ENCODE measurements around the gene SARS2.

The SARS2 gene

DNA sequence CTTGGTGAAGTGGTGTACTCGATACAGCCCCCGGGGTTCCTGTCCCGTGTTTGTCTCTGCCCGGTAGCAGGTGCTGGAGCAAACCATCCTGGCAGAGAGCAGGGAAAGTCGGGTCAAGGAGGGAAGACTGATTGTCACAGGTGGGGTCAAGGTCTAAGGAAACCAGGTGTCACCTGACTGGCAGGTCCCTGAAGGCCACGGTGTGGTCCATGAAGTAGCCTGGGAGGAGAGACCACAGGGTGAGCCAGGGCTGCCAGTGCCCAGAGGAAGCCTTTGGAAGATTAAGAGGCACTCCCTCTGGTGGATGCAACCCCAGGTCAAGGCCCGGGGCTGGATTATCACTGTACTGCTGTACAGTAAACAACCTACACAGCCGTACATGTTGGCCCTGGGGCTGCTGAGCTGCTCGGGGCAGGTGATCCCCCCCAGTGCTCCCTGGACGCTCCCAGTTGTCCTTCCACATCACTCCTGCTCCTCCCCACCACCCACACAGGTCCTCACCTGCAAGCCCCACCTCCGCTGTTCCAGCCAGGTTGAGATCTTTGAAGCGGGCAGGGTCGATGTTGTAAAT is 12.6 kb downstream of the SARS2 start:
- H3K27me3 ChIP-seq (ENCODE audit: control insufficient read depth in 2 of 2, insufficient read depth in 2 of 2, low read length in 2 of 2) = no peaks in the 10 kb centered on the region
- H3K36me3 ChIP-seq (ENCODE audit: control insufficient read depth in 2 of 2, insufficient read depth in 2 of 2, low read length in 2 of 2) = peaks cover 0 to 6% of the 10 kb centered on the region in 2 donors
- no peak overlapping the region for H3K4me3 ChIP-seq (ENCODE audit: low read length in 2 of 2)
- no peak overlapping the region for H3K27ac ChIP-seq (ENCODE audit: low read depth in 2 of 2, low read length in 2 of 2)
- H3K9ac ChIP-seq (ENCODE audit: low read depth in 1 of 2, low read length in 2 of 2) = no peak overlapping the region
- H3K9me3 ChIP-seq (ENCODE audit: control insufficient read depth in 2 of 2, low read length in 2 of 2) = no peaks in the 10 kb centered on the region
- no peaks in the 10 kb centered on the region for H3K4me1 ChIP-seq (ENCODE audit: control insufficient read depth in 2 of 2, insufficient read depth in 2 of 2, low read length in 2 of 2)

GRCh38 chr19:38917516-38917915 is 13.0 kb downstream of the SARS2 start:
- Histone ChIP-seq H3K4me3 (ENCODE audit: low read length in 2 of 2) (no peak overlapping the region), H3K27ac (ENCODE audit: low read depth in 2 of 2, low read length in 2 of 2) (no peak overlapping the region), H3K36me3 (ENCODE audit: control insufficient read depth in 2 of 2, insufficient read depth in 2 of 2, low read length in 2 of 2) (peaks cover 0 to 6% of the 10 kb centered on the region in 2 donors), H3K9ac (ENCODE audit: low read depth in 1 of 2, low read length in 2 of 2) (no peak overlapping the region), H3K9me3 (ENCODE audit: control insufficient read depth in 2 of 2, low read length in 2 of 2) (no peaks in the 10 kb centered on the region), H3K4me1 (ENCODE audit: control insufficient read depth in 2 of 2, insufficient read depth in 2 of 2, low read length in 2 of 2) (no peaks in the 10 kb centered on the region), H3K27me3 (ENCODE audit: control insufficient read depth in 2 of 2, insufficient read depth in 2 of 2, low read length in 2 of 2) (no peaks in the 10 kb centered on the region)

DNA sequence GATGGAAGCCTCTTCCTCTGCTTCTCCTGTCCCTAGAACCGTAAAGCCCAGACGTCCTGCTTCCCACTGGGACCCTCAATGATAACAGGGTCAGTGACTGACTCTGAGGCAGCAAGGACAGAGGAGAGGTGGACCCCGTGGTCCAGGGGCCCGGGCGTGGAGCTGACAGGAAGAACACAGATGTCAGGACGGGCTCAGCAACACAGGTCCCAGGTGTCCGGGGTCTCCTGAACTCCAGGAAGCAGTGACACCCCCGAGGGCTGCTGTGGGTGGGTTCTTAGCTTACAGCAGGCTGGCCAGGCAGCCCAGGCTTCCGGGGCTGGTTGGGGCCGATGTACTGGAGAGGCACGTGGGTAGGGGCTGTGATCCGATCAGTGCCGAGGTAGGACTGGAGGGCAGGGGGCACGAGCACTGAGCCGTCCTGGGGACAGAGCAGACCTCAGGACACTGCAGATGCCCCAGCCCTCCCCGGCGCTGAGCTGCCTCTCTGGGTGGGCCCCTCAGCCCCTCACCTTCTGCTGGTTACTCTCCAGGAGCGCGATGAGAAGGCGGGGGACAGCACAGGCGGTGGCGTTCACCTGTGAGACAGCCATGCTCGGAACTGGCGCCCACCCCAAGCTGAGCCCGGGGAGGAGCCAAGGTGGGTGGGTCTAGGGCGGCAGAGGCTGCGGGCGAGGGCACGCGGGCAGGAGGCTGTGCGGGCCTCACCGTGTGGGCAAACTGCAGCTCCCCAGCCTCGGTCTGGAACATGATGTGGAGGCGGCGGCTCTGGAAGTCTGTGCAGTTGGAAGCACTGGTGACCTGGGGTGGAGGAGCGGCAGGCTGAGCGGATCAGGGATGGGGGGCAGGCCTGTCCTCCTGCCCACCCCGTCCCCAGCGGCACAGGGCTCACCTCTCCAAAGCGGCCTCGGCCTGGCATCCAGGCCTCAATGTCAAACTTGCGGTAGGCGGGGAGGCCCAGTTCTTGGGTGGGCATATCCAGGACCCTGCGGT is 14.9 kb downstream of the SARS2 start:
- H3K27ac ChIP-seq (ENCODE audit: low read depth in 2 of 2, low read length in 2 of 2) = no peak overlapping the region
- no peak overlapping the region for H3K9ac ChIP-seq (ENCODE audit: low read depth in 1 of 2, low read length in 2 of 2)
- no peaks in the 10 kb centered on the region for H3K36me3 ChIP-seq (ENCODE audit: control insufficient read depth in 2 of 2, insufficient read depth in 2 of 2, low read length in 2 of 2)
- no peaks in the 10 kb centered on the region for H3K27me3 ChIP-seq (ENCODE audit: control insufficient read depth in 2 of 2, insufficient read depth in 2 of 2, low read length in 2 of 2)
- no peak overlapping the region for H3K4me3 ChIP-seq (ENCODE audit: low read length in 2 of 2)
- no peaks in the 10 kb centered on the region for H3K4me1 ChIP-seq (ENCODE audit: control insufficient read depth in 2 of 2, insufficient read depth in 2 of 2, low read length in 2 of 2)
- H3K9me3 ChIP-seq (ENCODE audit: control insufficient read depth in 2 of 2, low read length in 2 of 2) = no peaks in the 10 kb centered on the region

DNA sequence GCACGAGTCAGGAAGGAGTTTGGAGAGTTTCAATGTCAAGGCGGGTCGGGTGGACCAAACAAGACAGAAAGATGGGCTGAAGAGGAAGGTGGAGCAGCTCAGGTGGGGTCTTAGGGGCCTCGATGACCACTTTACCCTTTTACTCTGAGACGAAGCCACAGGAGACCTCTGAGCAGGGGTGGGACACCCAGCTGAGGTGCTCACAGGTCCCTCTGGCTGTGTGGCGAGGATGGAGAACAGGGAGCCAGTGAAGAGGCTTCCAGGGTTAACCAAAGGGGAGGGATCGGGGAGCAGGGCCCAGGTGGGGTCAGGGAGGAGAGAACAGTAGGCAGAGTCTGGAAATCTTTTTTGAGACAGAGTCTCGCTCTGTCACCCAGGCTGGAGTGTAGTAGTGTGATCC is 16.6 kb downstream of the SARS2 start:
- no peaks in the 10 kb centered on the region for H3K9me3 ChIP-seq (ENCODE audit: control insufficient read depth in 2 of 2, low read length in 2 of 2)
- H3K36me3 ChIP-seq (ENCODE audit: control insufficient read depth in 2 of 2, insufficient read depth in 2 of 2, low read length in 2 of 2) = no peaks in the 10 kb centered on the region
- H3K4me1 ChIP-seq (ENCODE audit: control insufficient read depth in 2 of 2, insufficient read depth in 2 of 2, low read length in 2 of 2) = no peaks in the 10 kb centered on the region
- no peak overlapping the region for H3K4me3 ChIP-seq (ENCODE audit: low read length in 2 of 2)
- no peak overlapping the region for H3K27ac ChIP-seq (ENCODE audit: low read depth in 2 of 2, low read length in 2 of 2)
- H3K27me3 ChIP-seq (ENCODE audit: control insufficient read depth in 2 of 2, insufficient read depth in 2 of 2, low read length in 2 of 2) = no peaks in the 10 kb centered on the region
- H3K9ac ChIP-seq (ENCODE audit: low read depth in 1 of 2, low read length in 2 of 2) = no peak overlapping the region

- no peaks in the 10 kb centered on the region for H3K9me3 ChIP-seq (ENCODE audit: control insufficient read depth in 2 of 2, low read length in 2 of 2)
- H3K4me3 ChIP-seq (ENCODE audit: low read length in 2 of 2) = no peak overlapping the region
- H3K27me3 ChIP-seq (ENCODE audit: control insufficient read depth in 2 of 2, insufficient read depth in 2 of 2, low read length in 2 of 2) = no peaks in the 10 kb centered on the region
- H3K4me1 ChIP-seq (ENCODE audit: control insufficient read depth in 2 of 2, insufficient read depth in 2 of 2, low read length in 2 of 2) = no peaks in the 10 kb centered on the region
- H3K27ac ChIP-seq (ENCODE audit: low read depth in 2 of 2, low read length in 2 of 2) = no peak overlapping the region
- peaks cover 1 to 2% of the 10 kb centered on the region in 2 donors for H3K36me3 ChIP-seq (ENCODE audit: control insufficient read depth in 2 of 2, insufficient read depth in 2 of 2, low read length in 2 of 2)
- H3K9ac ChIP-seq (ENCODE audit: low read depth in 1 of 2, low read length in 2 of 2) = no peak overlapping the region
Observed at GRCh38 chr19:38912600-38913514, 17.7 kb downstream of the SARS2 start.

- no peak overlapping the region for H3K27ac ChIP-seq (ENCODE audit: low read depth in 2 of 2, low read length in 2 of 2)
- peaks cover 6 to 13% of the 10 kb centered on the region in 2 donors for H3K36me3 ChIP-seq (ENCODE audit: control insufficient read depth in 2 of 2, insufficient read depth in 2 of 2, low read length in 2 of 2)
- H3K4me1 ChIP-seq (ENCODE audit: control insufficient read depth in 2 of 2, insufficient read depth in 2 of 2, low read length in 2 of 2) = no peaks in the 10 kb centered on the region
- H3K9me3 ChIP-seq (ENCODE audit: control insufficient read depth in 2 of 2, low read length in 2 of 2) = no peaks in the 10 kb centered on the region
- H3K9ac ChIP-seq (ENCODE audit: low read depth in 1 of 2, low read length in 2 of 2) = no peak overlapping the region
- no peak overlapping the region for H3K4me3 ChIP-seq (ENCODE audit: low read length in 2 of 2)
- no peaks in the 10 kb centered on the region for H3K27me3 ChIP-seq (ENCODE audit: control insufficient read depth in 2 of 2, insufficient read depth in 2 of 2, low read length in 2 of 2)
Observed at GRCh38 chr19:38911388-38912001, 19.1 kb downstream of the SARS2 start.

GRCh38 chr19:38910488-38910887 is 20.1 kb downstream of the SARS2 start:
- H3K36me3 ChIP-seq (ENCODE audit: control insufficient read depth in 2 of 2, insufficient read depth in 2 of 2, low read length in 2 of 2) = peaks cover 10 to 13% of the 10 kb centered on the region in 2 donors
- H3K27me3 ChIP-seq (ENCODE audit: control insufficient read depth in 2 of 2, insufficient read depth in 2 of 2, low read length in 2 of 2) = no peaks in the 10 kb centered on the region
- no peaks in the 10 kb centered on the region for H3K9me3 ChIP-seq (ENCODE audit: control insufficient read depth in 2 of 2, low read length in 2 of 2)
- H3K4me3 ChIP-seq (ENCODE audit: low read length in 2 of 2) = no peak overlapping the region
- no peak overlapping the region for H3K9ac ChIP-seq (ENCODE audit: low read depth in 1 of 2, low read length in 2 of 2)
- no peaks in the 10 kb centered on the region for H3K4me1 ChIP-seq (ENCODE audit: control insufficient read depth in 2 of 2, insufficient read depth in 2 of 2, low read length in 2 of 2)
- H3K27ac ChIP-seq (ENCODE audit: low read depth in 2 of 2, low read length in 2 of 2) = no peak overlapping the region

- no peaks in the 10 kb centered on the region for H3K4me1 ChIP-seq (ENCODE audit: control insufficient read depth in 2 of 2, insufficient read depth in 2 of 2, low read length in 2 of 2)
- peaks cover 20 to 22% of the 10 kb centered on the region in 2 donors for H3K36me3 ChIP-seq (ENCODE audit: control insufficient read depth in 2 of 2, insufficient read depth in 2 of 2, low read length in 2 of 2)
- no peaks in the 10 kb centered on the region for H3K9me3 ChIP-seq (ENCODE audit: control insufficient read depth in 2 of 2, low read length in 2 of 2)
- no peak overlapping the region for H3K4me3 ChIP-seq (ENCODE audit: low read length in 2 of 2)
- H3K27ac ChIP-seq (ENCODE audit: low read depth in 2 of 2, low read length in 2 of 2) = no peak overlapping the region
- H3K27me3 ChIP-seq (ENCODE audit: control insufficient read depth in 2 of 2, insufficient read depth in 2 of 2, low read length in 2 of 2) = no peaks in the 10 kb centered on the region
- no peak overlapping the region for H3K9ac ChIP-seq (ENCODE audit: low read depth in 1 of 2, low read length in 2 of 2)
Observed at GRCh38 chr19:38908911-38909310, 21.7 kb downstream of the SARS2 start.

GRCh38 chr19:38907670-38908069 is 22.9 kb downstream of the SARS2 start:
- H3K4me3 ChIP-seq (ENCODE audit: low read length in 2 of 2) = no peak overlapping the region
- no peaks in the 10 kb centered on the region for H3K27me3 ChIP-seq (ENCODE audit: control insufficient read depth in 2 of 2, insufficient read depth in 2 of 2, low read length in 2 of 2)
- H3K9me3 ChIP-seq (ENCODE audit: control insufficient read depth in 2 of 2, low read length in 2 of 2) = no peaks in the 10 kb centered on the region
- no peaks in the 10 kb centered on the region for H3K4me1 ChIP-seq (ENCODE audit: control insufficient read depth in 2 of 2, insufficient read depth in 2 of 2, low read length in 2 of 2)
- H3K27ac ChIP-seq (ENCODE audit: low read depth in 2 of 2, low read length in 2 of 2) = no peak overlapping the region
- no peak overlapping the region for H3K9ac ChIP-seq (ENCODE audit: low read depth in 1 of 2, low read length in 2 of 2)
- peaks cover 20 to 22% of the 10 kb centered on the region in 2 donors for H3K36me3 ChIP-seq (ENCODE audit: control insufficient read depth in 2 of 2, insufficient read depth in 2 of 2, low read length in 2 of 2)
